Upper lobe of right lung (tissue), 1 donor: Measurements from ENCODE around the gene SEC16A. TPM values are rescaled to one million over a fixed set of nuclear protein-coding genes. Genes with fewer than 3 reads are reported as not detected.
"Not testable (repeated sequence)": the region's sequence is repeated elsewhere in the genome, so short reads cannot be mapped to it uniquely, and the experiment has no call there.

Source experiments
- ATAC-seq: fragments of 200-7000 bp; cut with Tn5 transposase; one replicate; pipeline ENCODE4 v1.9.1; 2020; ENCODE audit warnings: mild to moderate bottlenecking, moderate library complexity
- DNase-seq: peaks from one replicate; pipeline ENCODE4 v3.0.0-alpha.2; 2020
- H3K27ac ChIP-seq: fragments of 200-600 bp; one replicate; pipeline ENCODE4 v1.8.0; 2022
- H3K27me3 ChIP-seq: fragments of 200-600 bp; one replicate; pipeline ENCODE4 v1.8.0; 2022; ENCODE audit warnings: mild to moderate bottlenecking
- H3K36me3 ChIP-seq: fragments of 200-600 bp; one replicate; pipeline ENCODE4 v1.8.0; 2022
- H3K4me1 ChIP-seq: fragments of 200-600 bp; one replicate; pipeline ENCODE4 v1.8.0; 2022
- H3K4me3 ChIP-seq: fragments of 200-600 bp; one replicate; pipeline ENCODE4 v1.8.0; 2022; ENCODE audit warnings: mild to moderate bottlenecking
- H3K9me3 ChIP-seq: fragments of 200-600 bp; one replicate; pipeline ENCODE4 v1.8.0; 2022
- intact Hi-C: fragments of 100-400 bp; cut with DNase I; formaldehyde crosslinking; loops from one replicate; pipeline ENCODE4 v1.11.0; 2022
- total RNA-seq: library from RNA; stranded (reverse); fragmentation: NEBNext Ultra II Directional; extraction: Animal tissue kit (Norgen Biotek cat#: 25700); gene quantifications from one replicate; pipeline ENCODE4 v1.2.1, GENCODE V29; 2021
- TF ChIP-seq, protein P1 (sequence below): fragments of 200-600 bp; IDR thresholded peaks from one replicate; pipeline ENCODE4 v1.8.0; 2022; ENCODE audit warnings: antibody characterized with exemption
- donor health status: DM: no; HTN: yes; CAD: no; lungs with severe emphysema.

The SEC16A gene
- total RNA-seq, 1 donor from 2014 or later = 63.7 TPM

DNA sequence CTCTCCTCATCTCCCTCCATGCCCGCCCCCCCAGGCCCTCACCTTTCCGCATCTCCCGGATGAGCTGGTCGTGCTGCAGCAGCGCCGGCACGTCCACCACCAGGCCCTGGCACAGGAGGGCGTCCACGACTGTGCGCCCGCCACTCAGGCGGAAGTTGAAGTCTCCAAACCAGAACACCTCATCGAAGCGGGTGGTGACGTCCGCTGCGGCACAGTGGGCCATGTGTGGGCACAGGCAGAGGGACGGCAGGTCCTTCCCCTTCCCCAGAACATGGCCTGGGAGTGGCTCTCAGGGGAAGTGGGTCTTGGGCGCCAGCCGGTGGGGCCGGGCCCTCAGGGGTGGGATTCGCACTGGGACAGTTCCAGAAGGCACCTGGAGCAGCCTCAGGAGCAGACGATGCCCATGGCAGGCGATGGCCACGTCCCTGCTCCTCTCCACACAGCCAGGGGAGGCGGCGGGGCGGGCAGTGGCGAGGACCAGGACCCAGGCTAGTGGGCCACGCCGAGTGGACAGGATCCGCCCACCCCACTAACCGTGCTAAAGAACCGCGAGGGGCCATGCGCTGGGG is 51.0 kb downstream of the SEC16A start:
- H3K9me3 ChIP-seq = no peaks in the 10 kb centered on the region
- no peaks in the 10 kb centered on the region for H3K27me3 ChIP-seq
- peaks cover 1% of the 10 kb centered on the region for H3K4me1 ChIP-seq
- no peak for ATAC-seq
- H3K4me3 ChIP-seq = no peak overlapping the region
- H3K27ac ChIP-seq = no peak overlapping the region
- DNase-seq = no peak
- H3K36me3 ChIP-seq = peaks cover 30% of the 10 kb centered on the region
- TF ChIP-seq, protein P1, sequence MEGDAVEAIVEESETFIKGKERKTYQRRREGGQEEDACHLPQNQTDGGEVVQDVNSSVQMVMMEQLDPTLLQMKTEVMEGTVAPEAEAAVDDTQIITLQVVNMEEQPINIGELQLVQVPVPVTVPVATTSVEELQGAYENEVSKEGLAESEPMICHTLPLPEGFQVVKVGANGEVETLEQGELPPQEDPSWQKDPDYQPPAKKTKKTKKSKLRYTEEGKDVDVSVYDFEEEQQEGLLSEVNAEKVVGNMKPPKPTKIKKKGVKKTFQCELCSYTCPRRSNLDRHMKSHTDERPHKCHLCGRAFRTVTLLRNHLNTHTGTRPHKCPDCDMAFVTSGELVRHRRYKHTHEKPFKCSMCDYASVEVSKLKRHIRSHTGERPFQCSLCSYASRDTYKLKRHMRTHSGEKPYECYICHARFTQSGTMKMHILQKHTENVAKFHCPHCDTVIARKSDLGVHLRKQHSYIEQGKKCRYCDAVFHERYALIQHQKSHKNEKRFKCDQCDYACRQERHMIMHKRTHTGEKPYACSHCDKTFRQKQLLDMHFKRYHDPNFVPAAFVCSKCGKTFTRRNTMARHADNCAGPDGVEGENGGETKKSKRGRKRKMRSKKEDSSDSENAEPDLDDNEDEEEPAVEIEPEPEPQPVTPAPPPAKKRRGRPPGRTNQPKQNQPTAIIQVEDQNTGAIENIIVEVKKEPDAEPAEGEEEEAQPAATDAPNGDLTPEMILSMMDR = no peak
- intact Hi-C loops = no loop called here

DNA sequence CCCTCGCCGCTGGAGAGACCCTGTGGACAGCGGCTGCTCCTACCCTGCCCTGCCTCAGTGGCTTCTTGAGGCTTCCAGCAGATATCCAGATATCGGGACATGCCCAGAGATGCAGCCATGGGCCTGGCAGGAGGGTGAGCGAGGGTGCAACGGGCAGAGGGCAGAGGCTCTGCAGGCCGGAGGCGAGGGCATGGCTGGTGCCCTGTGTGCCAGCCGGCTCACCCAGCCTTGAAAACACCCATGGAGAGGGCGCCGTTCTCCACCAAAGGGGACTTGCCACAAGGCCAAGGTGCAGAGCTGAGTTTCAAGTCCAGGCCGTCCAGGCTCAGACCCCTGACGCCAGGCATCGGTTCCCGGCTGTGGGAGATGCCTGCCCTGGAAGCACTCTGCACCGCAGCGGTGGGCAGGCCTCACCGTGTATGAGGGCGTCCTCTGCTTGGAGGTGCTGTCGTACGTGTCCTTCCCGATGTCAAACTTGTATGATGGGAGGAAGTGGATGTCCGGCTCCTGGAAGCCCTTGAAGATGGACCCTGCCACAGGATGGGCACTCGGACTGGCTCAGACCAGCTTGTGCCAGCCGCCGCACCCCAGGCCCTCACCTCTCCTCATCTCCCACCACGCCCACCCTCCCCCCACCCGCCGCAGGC is 52.1 kb downstream of the SEC16A start:
- no peak overlapping the region for H3K4me3 ChIP-seq
- H3K4me1 ChIP-seq = no peaks in the 10 kb centered on the region
- TF ChIP-seq, protein P1 = no peak
- intact Hi-C loops = no loop called here
- peaks cover 30% of the 10 kb centered on the region for H3K36me3 ChIP-seq
- DNase-seq (no peak), ATAC-seq (no peak)
- no peaks in the 10 kb centered on the region for H3K27me3 ChIP-seq
- no peak overlapping the region for H3K27ac ChIP-seq
- no peaks in the 10 kb centered on the region for H3K9me3 ChIP-seq

DNA sequence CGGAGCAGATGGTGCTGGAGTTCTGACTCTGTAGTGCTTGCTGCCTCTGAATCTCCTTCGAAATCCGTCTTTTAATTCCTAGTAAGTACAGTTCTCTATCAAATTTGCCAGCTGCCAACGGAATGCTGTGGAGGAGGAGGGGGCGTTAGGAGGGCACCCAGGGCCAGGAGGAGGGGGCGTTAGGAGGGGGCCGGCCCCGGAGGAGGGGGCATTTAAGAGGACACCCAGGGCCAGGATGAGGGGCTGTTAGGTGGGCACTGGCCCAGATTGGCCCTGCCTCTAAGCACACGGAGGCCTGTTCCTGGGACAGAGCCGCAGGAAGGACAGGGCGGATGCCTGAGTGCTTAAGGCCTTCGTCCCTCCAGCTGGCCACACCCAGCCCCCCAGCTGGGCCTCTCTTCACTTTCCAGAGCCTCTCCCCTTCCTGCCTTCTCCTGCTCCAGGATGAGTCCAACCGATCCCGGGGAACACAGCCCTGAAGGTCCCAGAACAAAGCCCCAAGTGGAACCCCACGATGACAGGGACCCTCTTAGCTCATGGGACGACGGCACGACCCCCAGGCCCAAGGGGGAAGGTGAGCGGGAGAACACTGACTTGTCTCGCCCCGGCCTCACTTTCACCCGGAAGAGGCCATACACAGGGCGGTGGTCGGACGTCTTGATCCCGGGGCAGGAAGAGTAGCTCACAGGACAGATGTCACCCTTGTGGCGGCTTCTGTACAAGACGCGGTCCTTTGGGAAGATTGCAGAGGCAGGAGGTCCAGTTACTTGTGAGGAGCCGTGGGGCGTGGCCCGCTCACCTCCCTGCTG is 53.0 kb downstream of the SEC16A start:
- Histone ChIP-seq H3K27me3 (no peaks in the 10 kb centered on the region), H3K4me3 (no peak overlapping the region), H3K4me1 (no peaks in the 10 kb centered on the region), H3K9me3 (no peaks in the 10 kb centered on the region), H3K36me3 (peaks cover 32% of the 10 kb centered on the region), H3K27ac (no peak overlapping the region)
- TF ChIP-seq, protein P1 = no peak
- intact Hi-C loops = no loop called here
- ATAC-seq (peak; percentile 5), DNase-seq (no peak)

DNA sequence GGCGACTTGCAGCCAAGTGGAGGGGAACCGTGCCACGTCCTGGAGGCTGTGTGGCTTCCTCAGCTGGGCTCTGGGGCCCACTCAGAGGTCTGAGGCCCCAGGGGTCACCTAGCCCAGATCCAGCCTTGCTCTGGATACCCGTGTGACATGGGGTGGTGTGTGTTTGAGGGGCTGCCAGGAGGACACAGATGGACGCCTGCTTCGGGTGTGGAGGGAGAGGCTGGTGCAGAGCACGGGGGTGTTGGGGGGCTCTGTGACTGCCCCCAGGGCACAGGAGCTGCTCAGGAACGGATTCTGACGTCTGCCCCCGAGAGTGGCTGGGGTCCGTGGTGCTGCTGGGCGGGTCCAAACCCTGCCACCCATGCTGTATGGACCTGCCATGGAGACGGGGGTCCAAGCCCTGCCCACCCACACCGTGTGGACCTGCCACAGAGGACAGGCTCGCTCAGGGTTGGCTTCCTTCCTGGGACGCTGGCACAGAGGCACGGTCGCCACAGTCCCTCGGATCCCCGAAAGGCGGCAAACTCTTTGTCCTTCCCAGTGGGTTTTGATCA is 53.7 kb downstream of the SEC16A start:
- TF ChIP-seq, protein P1 = no peak
- intact Hi-C loops = no loop called here
- DNase-seq (no peak), ATAC-seq (no peak)
- H3K9me3 ChIP-seq = no peaks in the 10 kb centered on the region
- peaks cover 39% of the 10 kb centered on the region for H3K36me3 ChIP-seq
- no peak overlapping the region for H3K27ac ChIP-seq
- H3K27me3 ChIP-seq = no peaks in the 10 kb centered on the region
- no peaks in the 10 kb centered on the region for H3K4me1 ChIP-seq
- H3K4me3 ChIP-seq = no peak overlapping the region

DNA sequence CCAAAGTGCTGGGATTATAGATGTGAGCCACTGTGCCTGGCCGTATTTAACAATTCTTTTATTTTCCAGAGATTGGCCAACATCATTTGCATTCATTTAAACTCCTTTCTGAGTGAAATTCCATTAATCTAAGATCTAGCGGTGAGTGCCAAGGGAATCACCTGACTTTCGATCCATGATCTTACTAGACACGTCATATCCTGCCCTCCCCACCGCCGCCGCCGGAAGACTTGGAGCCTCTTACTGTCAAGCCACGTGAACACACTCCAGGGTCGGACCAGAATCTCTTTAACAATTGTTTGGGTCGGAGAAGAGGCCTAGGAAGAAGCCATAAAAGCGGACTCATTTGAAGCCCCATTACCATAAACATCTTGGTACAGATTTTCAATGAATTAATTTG is 56.1 kb downstream of the SEC16A start:
- Histone ChIP-seq H3K4me1 (no peaks in the 10 kb centered on the region), H3K9me3 (no peaks in the 10 kb centered on the region), H3K36me3 (peaks cover 53% of the 10 kb centered on the region), H3K27ac (no peak overlapping the region), H3K4me3 (no peak overlapping the region), H3K27me3 (no peaks in the 10 kb centered on the region)
- intact Hi-C loops = no loop called here
- no peak for DNase-seq
- ATAC-seq = no peak
- TF ChIP-seq, protein P1 = no peak

DNA sequence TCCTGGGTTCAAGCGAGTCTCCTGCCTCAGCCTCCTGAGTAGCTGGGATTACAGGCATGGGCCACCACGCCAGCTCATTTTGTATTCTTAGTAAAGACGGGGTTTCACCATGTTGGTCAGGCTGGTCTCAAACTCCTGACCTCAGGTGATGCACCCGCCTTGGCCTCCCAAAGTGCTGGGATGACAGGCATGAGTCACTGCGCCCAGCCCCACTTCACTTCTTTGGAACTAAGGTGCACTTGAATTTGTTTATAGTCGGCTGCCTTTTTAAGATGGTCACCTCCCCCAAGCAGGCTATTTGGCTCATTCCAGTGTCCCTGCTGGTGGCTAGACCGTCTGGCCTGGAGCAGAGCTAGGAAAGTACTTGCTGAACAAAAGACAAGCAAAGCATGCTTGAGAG is 57.5 kb downstream of the SEC16A start:
- H3K27me3 ChIP-seq, DNase-seq, H3K4me3 ChIP-seq, H3K4me1 ChIP-seq, H3K9me3 ChIP-seq, intact Hi-C loops, H3K27ac ChIP-seq: not testable (repeated sequence)
- H3K36me3 ChIP-seq = peaks cover 62% of the 10 kb centered on the region
- ATAC-seq = peak; percentile 8
